Body of pancreas (tissue), 4 donors: ENCODE measurements around the gene ROS1. TPM values are rescaled to one million over a fixed set of nuclear protein-coding genes. Genes with fewer than 3 reads are reported as not detected.

Experiments
- ATAC-seq: fragments of 150-250 bp; one replicate; pipeline ENCODE4 v1.9.1; 2016
- DNase-seq, 4 donors: peaks; one replicate each; pipeline ENCODE4 v3.0.0-alpha.2; 2019
- H3K27ac ChIP-seq, 4 donors: fragments of 200-600 bp; sonication (generic); 1 replicate in 3 of 4; 2 replicates in 1 of 4; pipeline versions ENCODE4 v1.5.1 to v1.6.1; 2016 to 2019; ENCODE audit warnings: mild to moderate bottlenecking in 1 of 4, mixed read lengths in 1 of 4, moderate library complexity in 1 of 4
- H3K27me3 ChIP-seq, 2 donors: fragments of 200-600 bp; sonication (generic); one replicate each; pipeline ENCODE4 v1.6.0; 2016; ENCODE audit warnings: mild to moderate bottlenecking in 1 of 2
- H3K36me3 ChIP-seq, 2 donors: fragments of 200-600 bp; sonication (generic); replicated peaks in 1 of 2; 2 replicates each; pipeline ENCODE4 v1.5.1; 2016; ENCODE audit warnings: low read depth in 2 of 2; ENCODE audit not compliant: insufficient read depth in 1 of 2
- H3K4me1 ChIP-seq: fragments of 200-600 bp; sonication (generic); one replicate; pipeline ENCODE4 v1.6.0; 2016
- H3K4me3 ChIP-seq, 2 donors: fragments of 200-600 bp; sonication (generic); 1 replicate in 1 of 2; 2 replicates in 1 of 2; pipeline ENCODE4 v1.5.1; 2016 to 2019
- H3K9me3 ChIP-seq, 3 donors: fragments of 200-600 bp; sonication (generic); 1 replicate in 2 of 3; 2 replicates in 1 of 3; pipeline ENCODE4 v1.5.1; 2016
- POLR2A ChIP-seq, 3 donors: fragments of 450-650 bp; IDR thresholded peaks; one replicate each; pipeline ENCODE4 v1.6.1; 2016; ENCODE audit warnings: antibody characterized with exemption in 3 of 3, mild to moderate bottlenecking in 2 of 3
- WGBS, 2 donors: methylation state at CpG; one replicate each; pipeline ENCODE4 v1.1.5; 2017; 5-methylcytosine and 5-hydroxymethylcytosine counted together
- intact Hi-C: fragments of 100-400 bp; cut with DNase I; formaldehyde crosslinking; loops from one replicate; pipeline ENCODE4 v1.15.1; 2023
- total RNA-seq, 2 donors: library from RNA; depleted of rRNA; stranded (reverse); fragments of >200 nt; gene quantifications; one replicate each; pipeline ENCODE4 v1.1.0, GENCODE V29; 2016
- TF ChIP-seq, protein P1 (sequence below), 7 experiments: fragments of 450-650 bp in 4 of 7; fragments of 200-600 bp in 3 of 7; sonication (generic) in 3 of 7; IDR thresholded peaks; one replicate each; pipeline ENCODE4 v1.5.1; 2016 to 2019; ENCODE audit warnings: antibody characterized with exemption in 7 of 7

ROS1 gene
- total RNA-seq, 2 donors from 2014 or later, result not detected

DNA sequence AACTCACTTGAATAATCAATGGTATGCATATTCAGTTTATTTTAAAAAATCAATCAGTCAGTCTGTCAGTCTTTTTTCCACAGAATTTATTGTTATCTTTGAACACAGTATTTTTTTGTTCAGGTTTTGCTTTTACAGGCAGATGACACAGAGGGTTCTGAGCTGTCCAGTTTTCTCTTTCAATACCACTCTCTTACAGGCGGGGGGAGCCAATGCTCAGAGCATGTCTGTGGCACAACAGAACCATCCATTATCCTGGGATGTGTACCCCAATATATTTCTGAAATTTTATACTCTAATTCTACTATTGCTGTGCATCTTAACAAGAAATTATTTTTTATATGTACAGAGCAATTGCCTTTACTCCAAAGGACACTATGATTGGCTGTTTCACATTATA lies 21.2 kb downstream of the ROS1 start:
- ATAC-seq (no peak), DNase-seq (no peak)
- H3K36me3 ChIP-seq, result no peaks in the 10 kb centered on the region
- H3K4me3 ChIP-seq, result no peak overlapping the region
- no peaks in the 10 kb centered on the region for H3K4me1 ChIP-seq
- no peak overlapping the region for H3K27ac ChIP-seq
- 45 to 67% methylated on average over 1 of the region's 1 CpG for WGBS, 2 donors
- no peaks in the 10 kb centered on the region for H3K27me3 ChIP-seq
- intact Hi-C loops, result no loop called here
- TF ChIP-seq, protein P1, sequence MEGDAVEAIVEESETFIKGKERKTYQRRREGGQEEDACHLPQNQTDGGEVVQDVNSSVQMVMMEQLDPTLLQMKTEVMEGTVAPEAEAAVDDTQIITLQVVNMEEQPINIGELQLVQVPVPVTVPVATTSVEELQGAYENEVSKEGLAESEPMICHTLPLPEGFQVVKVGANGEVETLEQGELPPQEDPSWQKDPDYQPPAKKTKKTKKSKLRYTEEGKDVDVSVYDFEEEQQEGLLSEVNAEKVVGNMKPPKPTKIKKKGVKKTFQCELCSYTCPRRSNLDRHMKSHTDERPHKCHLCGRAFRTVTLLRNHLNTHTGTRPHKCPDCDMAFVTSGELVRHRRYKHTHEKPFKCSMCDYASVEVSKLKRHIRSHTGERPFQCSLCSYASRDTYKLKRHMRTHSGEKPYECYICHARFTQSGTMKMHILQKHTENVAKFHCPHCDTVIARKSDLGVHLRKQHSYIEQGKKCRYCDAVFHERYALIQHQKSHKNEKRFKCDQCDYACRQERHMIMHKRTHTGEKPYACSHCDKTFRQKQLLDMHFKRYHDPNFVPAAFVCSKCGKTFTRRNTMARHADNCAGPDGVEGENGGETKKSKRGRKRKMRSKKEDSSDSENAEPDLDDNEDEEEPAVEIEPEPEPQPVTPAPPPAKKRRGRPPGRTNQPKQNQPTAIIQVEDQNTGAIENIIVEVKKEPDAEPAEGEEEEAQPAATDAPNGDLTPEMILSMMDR (IDR thresholded peaks at IDR 0.05), result no peak
- TF ChIP-seq POLR2A (IDR thresholded peaks at IDR 0.05), result no peak
- H3K9me3 ChIP-seq, result no peaks in the 10 kb centered on the region

DNA sequence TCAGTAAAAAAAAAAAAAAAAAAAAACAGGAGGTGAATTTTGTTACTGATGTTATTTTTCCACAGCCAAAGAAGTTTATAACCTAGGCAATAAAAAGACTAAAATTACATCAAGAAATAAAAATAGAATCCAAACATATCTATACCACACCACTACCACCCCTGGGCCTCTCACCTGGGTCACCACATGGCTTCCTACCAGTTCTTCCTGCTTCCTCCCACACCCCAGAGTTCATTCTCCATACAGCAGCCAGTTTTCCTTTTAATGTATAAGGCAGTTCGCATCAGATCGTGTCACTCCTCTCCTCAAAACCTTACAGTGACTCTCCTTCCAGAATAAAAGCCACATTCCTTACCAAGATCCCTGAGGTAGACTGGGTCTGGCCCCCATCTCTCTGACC lies 23.9 kb downstream of the ROS1 start:
- TF ChIP-seq, protein P1 (IDR thresholded peaks at IDR 0.05), result no peak
- no peak for TF ChIP-seq POLR2A (IDR thresholded peaks at IDR 0.05)
- no peaks in the 10 kb centered on the region for H3K4me1 ChIP-seq
- ATAC-seq, result no peak
- WGBS, 2 donors, result 68 to 83% methylated on average over 2 of the region's 2 CpGs
- H3K27me3 ChIP-seq, result no peaks in the 10 kb centered on the region
- no peak overlapping the region for H3K27ac ChIP-seq
- no peak for DNase-seq
- intact Hi-C loops, result no loop called here
- no peaks in the 10 kb centered on the region for H3K9me3 ChIP-seq
- H3K36me3 ChIP-seq, result no peaks in the 10 kb centered on the region
- no peak overlapping the region for H3K4me3 ChIP-seq

- Histone ChIP-seq H3K4me1 (no peaks in the 10 kb centered on the region), H3K27me3 (no peaks in the 10 kb centered on the region), H3K9me3 (no peaks in the 10 kb centered on the region), H3K4me3 (no peak overlapping the region), H3K36me3 (no peaks in the 10 kb centered on the region), H3K27ac (no peak overlapping the region)
- TF ChIP-seq POLR2A (IDR thresholded peaks at IDR 0.05), result no peak
- TF ChIP-seq, protein P1 (IDR thresholded peaks at IDR 0.05), result peak in 5 of 7 experiments; percentile 8 to 32 (median 16)
- DNase-seq, result no peak
- intact Hi-C loops, result no loop called here
- 80% methylated on average over 1 of the region's 1 CpG for WGBS, 2 donors
- no peak for ATAC-seq
Measured at GRCh38 chr6:117399924-117400323, 25.8 kb downstream of the ROS1 start.

DNA sequence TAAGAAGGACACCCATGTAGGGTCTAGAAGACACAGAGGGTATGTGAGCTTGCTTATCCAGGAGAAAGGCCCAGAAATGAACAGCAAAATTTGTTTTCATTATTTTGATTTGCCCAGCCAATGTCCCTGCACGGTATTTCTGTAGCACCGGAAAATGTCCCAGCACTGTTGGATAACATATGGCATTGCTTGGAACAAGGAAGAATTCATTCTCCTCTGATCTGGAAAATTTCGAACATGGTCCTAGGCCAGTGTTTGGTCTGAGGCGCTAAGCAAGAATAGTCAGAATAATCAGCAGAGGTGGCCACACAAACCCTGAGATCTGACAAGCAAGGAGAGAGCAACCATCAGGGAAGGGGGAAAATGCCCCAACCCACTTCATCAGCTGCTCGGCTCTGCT lies 26.6 kb downstream of the ROS1 start:
- H3K36me3 ChIP-seq, result no peaks in the 10 kb centered on the region
- no peaks in the 10 kb centered on the region for H3K27me3 ChIP-seq
- DNase-seq (no peak), ATAC-seq (no peak)
- no peaks in the 10 kb centered on the region for H3K4me1 ChIP-seq
- no peak for TF ChIP-seq POLR2A (IDR thresholded peaks at IDR 0.05)
- TF ChIP-seq, protein P1 (IDR thresholded peaks at IDR 0.05), result no peak
- H3K27ac ChIP-seq, result no peak overlapping the region
- H3K9me3 ChIP-seq, result no peaks in the 10 kb centered on the region
- intact Hi-C loops, result no loop called here
- H3K4me3 ChIP-seq, result no peak overlapping the region
- 88 to 90% methylated on average over 4 to 5 of the region's 5 CpGs for WGBS, 2 donors

- Histone ChIP-seq H3K4me3 (no peak overlapping the region), H3K4me1 (no peaks in the 10 kb centered on the region), H3K9me3 (no peaks in the 10 kb centered on the region), H3K27me3 (no peaks in the 10 kb centered on the region), H3K36me3 (no peaks in the 10 kb centered on the region), H3K27ac (no peak overlapping the region)
- DNase-seq (no peak), ATAC-seq (no peak)
- TF ChIP-seq, protein P1 (IDR thresholded peaks at IDR 0.05), result no peak
- TF ChIP-seq POLR2A (IDR thresholded peaks at IDR 0.05), result no peak
- intact Hi-C loops, result no loop called here
- 71 to 76% methylated on average over 3 of the region's 3 CpGs for WGBS, 2 donors
Measured at GRCh38 chr6:117397536-117398227, 28.1 kb downstream of the ROS1 start.
